ENCODE data around the gene PELO. TPM values are rescaled to one million over a fixed set of nuclear protein-coding genes. Genes with fewer than 3 reads are reported as not detected.
A peak's percentile ranks its signal among the peaks of the same experiment; 100 is the strongest.

Gene PELO
- total and polyA plus RNA-seq, 9 of the 15 experiments (the other 6 are each of a cell fraction or from before 2014, with no cell fraction given): 5.8 to 14.6 (median 9.6) TPM

DNA sequence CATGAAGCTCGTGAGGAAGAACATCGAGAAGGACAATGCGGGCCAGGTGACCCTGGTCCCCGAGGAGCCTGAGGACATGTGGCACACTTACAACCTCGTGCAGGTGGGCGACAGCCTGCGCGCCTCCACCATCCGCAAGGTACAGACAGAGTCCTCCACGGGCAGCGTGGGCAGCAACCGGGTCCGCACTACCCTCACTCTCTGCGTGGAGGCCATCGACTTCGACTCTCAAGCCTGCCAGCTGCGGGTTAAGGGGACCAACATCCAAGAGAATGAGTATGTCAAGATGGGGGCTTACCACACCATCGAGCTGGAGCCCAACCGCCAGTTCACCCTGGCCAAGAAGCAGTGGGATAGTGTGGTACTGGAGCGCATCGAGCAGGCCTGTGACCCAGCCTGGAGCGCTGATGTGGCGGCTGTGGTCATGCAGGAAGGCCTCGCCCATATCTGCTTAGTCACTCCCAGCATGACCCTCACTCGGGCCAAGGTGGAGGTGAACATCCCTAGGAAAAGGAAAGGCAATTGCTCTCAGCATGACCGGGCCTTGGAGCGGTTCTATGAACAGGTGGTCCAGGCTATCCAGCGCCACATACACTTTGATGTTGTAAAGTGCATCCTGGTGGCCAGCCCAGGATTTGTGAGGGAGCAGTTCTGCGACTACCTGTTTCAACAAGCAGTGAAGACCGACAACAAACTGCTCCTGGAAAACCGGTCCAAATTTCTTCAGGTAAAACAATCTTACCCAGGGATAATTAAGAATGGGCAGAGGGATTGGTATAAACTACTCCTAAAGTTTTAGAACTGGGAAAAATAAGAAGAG lies 12.9 kb downstream of the PELO start (continued):
- TF ChIP-seq SREBF2 (CRISPR knock-in tag; IDR thresholded peaks at IDR 0.05): no peak
- no peak for TF ChIP-seq FUS (optimal IDR thresholded peaks at IDR 0.05; ENCODE audit: low read depth, low read length)
- TF ChIP-seq, protein P1, sequence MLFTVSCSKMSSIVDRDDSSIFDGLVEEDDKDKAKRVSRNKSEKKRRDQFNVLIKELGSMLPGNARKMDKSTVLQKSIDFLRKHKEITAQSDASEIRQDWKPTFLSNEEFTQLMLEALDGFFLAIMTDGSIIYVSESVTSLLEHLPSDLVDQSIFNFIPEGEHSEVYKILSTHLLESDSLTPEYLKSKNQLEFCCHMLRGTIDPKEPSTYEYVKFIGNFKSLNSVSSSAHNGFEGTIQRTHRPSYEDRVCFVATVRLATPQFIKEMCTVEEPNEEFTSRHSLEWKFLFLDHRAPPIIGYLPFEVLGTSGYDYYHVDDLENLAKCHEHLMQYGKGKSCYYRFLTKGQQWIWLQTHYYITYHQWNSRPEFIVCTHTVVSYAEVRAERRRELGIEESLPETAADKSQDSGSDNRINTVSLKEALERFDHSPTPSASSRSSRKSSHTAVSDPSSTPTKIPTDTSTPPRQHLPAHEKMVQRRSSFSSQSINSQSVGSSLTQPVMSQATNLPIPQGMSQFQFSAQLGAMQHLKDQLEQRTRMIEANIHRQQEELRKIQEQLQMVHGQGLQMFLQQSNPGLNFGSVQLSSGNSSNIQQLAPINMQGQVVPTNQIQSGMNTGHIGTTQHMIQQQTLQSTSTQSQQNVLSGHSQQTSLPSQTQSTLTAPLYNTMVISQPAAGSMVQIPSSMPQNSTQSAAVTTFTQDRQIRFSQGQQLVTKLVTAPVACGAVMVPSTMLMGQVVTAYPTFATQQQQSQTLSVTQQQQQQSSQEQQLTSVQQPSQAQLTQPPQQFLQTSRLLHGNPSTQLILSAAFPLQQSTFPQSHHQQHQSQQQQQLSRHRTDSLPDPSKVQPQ (CRISPR knock-in tag; IDR thresholded peaks at IDR 0.05; ENCODE audit: borderline replicate concordance): no peak
- no peak for TF ChIP-seq ZNF561 (CRISPR knock-in tag; conservative IDR thresholded peaks at IDR 0.05)
- no peak for TF ChIP-seq ZNF324 (CRISPR knock-in tag; IDR thresholded peaks at IDR 0.05)
- TF ChIP-seq ADNP (tag; IDR thresholded peaks at IDR 0.05): no peak
- TF ChIP-seq ZNF740 (CRISPR knock-in tag; IDR thresholded peaks at IDR 0.05): no peak
- no peak for TF ChIP-seq ZNF740 (tag; IDR thresholded peaks at IDR 0.05)
- no peak for TF ChIP-seq RBM15 (IDR thresholded peaks at IDR 0.05; ENCODE audit: insufficient read depth, low read length)
- TF ChIP-seq FOXM1 (IDR thresholded peaks at IDR 0.05; ENCODE audit: low read depth): no peak
- TF ChIP-seq FOXM1 (CRISPR knock-in tag; IDR thresholded peaks at IDR 0.05; ENCODE audit: low read depth): no peak
- TF ChIP-seq PURB (CRISPR knock-in tag; IDR thresholded peaks at IDR 0.05; ENCODE audit: low read depth): no peak
- TF ChIP-seq JUN (IDR thresholded peaks at IDR 0.05; ENCODE audit: borderline replicate concordance, low read depth, low read length): no peak
- no peak for TF ChIP-seq JUN (CRISPR knock-in tag; IDR thresholded peaks at IDR 0.05; ENCODE audit: borderline replicate concordance)
- TF ChIP-seq E4F1 (CRISPR knock-in tag; IDR thresholded peaks at IDR 0.05; ENCODE audit: borderline replicate concordance): no peak
- no peak for TF ChIP-seq TAL1 (IDR thresholded peaks at IDR 0.05)
- TF ChIP-seq USF1 (CRISPR knock-in tag; IDR thresholded peaks at IDR 0.05): peak; percentile 34; the same call in 1 of the 2 replicates
- no peak for TF ChIP-seq EZH2 (IDR thresholded peaks at IDR 0.05; ENCODE audit: borderline replicate concordance, low read depth, low read length)
- TF ChIP-seq ZNF76 (CRISPR knock-in tag; IDR thresholded peaks at IDR 0.05; ENCODE audit: borderline replicate concordance): no peak
